GM12878 (cell line): ENCODE results near the gene JADE2. TPM values are rescaled to one million over a fixed set of nuclear protein-coding genes. Genes with fewer than 3 reads are reported as not detected.

ENCODE experiments used
- ATAC-seq: fragments of 200-7000 bp; cut with Tn5 transposase; 3 replicates; pipeline ENCODE4 v1.9.1; 2020; ENCODE audit warnings: mild to moderate bottlenecking, moderate library complexity
- BruUV-seq: library from RNA; stranded (reverse); fragments of 400-500 nt; replicated peaks from 2 replicates; lab custom pipeline; 2021; lab: Mats Ljungman, UMichigan
- CTCF ChIA-PET: fragments of 300-600 bp; sonication (Branson Sonifier 250); formaldehyde crosslinking; extraction: SDS; loops from one replicate; lab custom pipeline; 2021; ENCODE audit warnings: inconsistent platforms; lab: Yijun Ruan, JAX
- POLR2A ChIA-PET: fragments of 350-600 bp; formaldehyde crosslinking; extraction: SDS; loops from one replicate; lab custom pipeline; 2021; ENCODE audit warnings: inconsistent platforms; lab: Charles Lee
- RAD21 ChIA-PET: fragments of 300-600 bp; sonication (Branson Sonifier 250); formaldehyde crosslinking; loops from one replicate; lab custom pipeline; 2023; ENCODE audit warnings: antibody characterized with exemption; ENCODE audit not compliant: unreplicated experiment; lab: Charles Lee
- SMC1A ChIA-PET: fragments of 300-600 bp; sonication (Branson Sonifier 250); formaldehyde crosslinking; loops from one replicate; lab custom pipeline; 2023; ENCODE audit not compliant: unreplicated experiment, uncharacterized antibody; lab: Charles Lee
- DNase-seq: peaks from one replicate; pipeline ENCODE4 v3.0.0-alpha.2; 2011; ENCODE audit warnings: low read depth, low spot score
- FAIRE-seq: peaks from 3 replicates; lab custom pipeline; 2011; peaks lifted over from hg19 to GRCh38; lab: Jason Lieb, UNC
- H2AFZ ChIP-seq: 2 replicates; pipeline ENCODE4 v1.6.0; 2011; ENCODE audit warnings: low read depth, low read length, control low read depth; ENCODE audit not compliant: control insufficient read depth
- H3K27ac ChIP-seq: 2 replicates; pipeline ENCODE4 v1.5.1; 2011; ENCODE audit warnings: control low read depth; ENCODE audit not compliant: control insufficient read depth, insufficient read depth
- H3K27me3 ChIP-seq, 2 experiments: replicated peaks in 1 of 2; 2 replicates each; pipeline versions ENCODE4 v1.6.0 to v1.6.1; 2011; ENCODE audit warnings: low read length in 1 of 2; ENCODE audit not compliant: control insufficient read depth in 2 of 2, insufficient read depth in 2 of 2
- H3K36me3 ChIP-seq, 2 experiments: 2 replicates each; pipeline ENCODE4 v1.5.1; 2011; ENCODE audit warnings: low read length in 1 of 2; ENCODE audit not compliant: control insufficient read depth in 2 of 2, insufficient read depth in 2 of 2
- H3K4me1 ChIP-seq: 2 replicates; pipeline ENCODE4 v1.6.1; 2011; ENCODE audit warnings: mild to moderate bottlenecking, low read length, moderate library complexity, mixed read lengths; ENCODE audit not compliant: control insufficient read depth, insufficient read depth
- H3K4me2 ChIP-seq: 2 replicates; pipeline ENCODE4 v1.6.0; 2011; ENCODE audit warnings: control low read depth; ENCODE audit not compliant: control insufficient read depth, insufficient read depth
- H3K4me3 ChIP-seq: fragments of 200-600 bp; sonication (generic); 2 replicates; pipeline ENCODE4 v1.5.1; 2016
- H3K79me2 ChIP-seq: 2 replicates; pipeline ENCODE4 v1.6.0; 2011; ENCODE audit warnings: low read length; ENCODE audit not compliant: control insufficient read depth, insufficient read depth
- H3K9ac ChIP-seq: 2 replicates; pipeline ENCODE4 v1.8.0; 2011; ENCODE audit warnings: low read length, control low read depth, mixed read lengths; ENCODE audit not compliant: control insufficient read depth, insufficient read depth
- H3K9me3 ChIP-seq: replicated peaks from 3 replicates; pipeline ENCODE4 v1.5.1; 2011; ENCODE audit warnings: mild to moderate bottlenecking, low read length; ENCODE audit not compliant: control insufficient read depth, insufficient read depth
- H4K20me1 ChIP-seq: 2 replicates; pipeline ENCODE4 v1.6.0; 2011; ENCODE audit not compliant: control insufficient read depth, insufficient read depth
- BHLHE40 ChIP-seq, 2 experiments: fragments of 450-650 bp in 1 of 2; IDR thresholded peaks; 2 replicates each; pipeline ENCODE4 v1.6.1; 2011 to 2017; ENCODE audit warnings: low read depth in 2 of 2, borderline replicate concordance in 1 of 2, improper control_type of control experiment in 1 of 2, low read length in 1 of 2, mild to moderate bottlenecking in 1 of 2
- CBX5 ChIP-seq: sonication (generic); IDR thresholded peaks from 2 replicates; pipeline ENCODE4 v1.6.1; 2016; ENCODE audit warnings: low read depth, moderate library complexity, mild to moderate bottlenecking, inconsistent platforms
- ETV6 ChIP-seq, 2 experiments: fragments of 450-650 bp in 1 of 2; IDR thresholded peaks in 1 of 2; conservative IDR thresholded peaks in 1 of 2; 2 replicates each; pipeline ENCODE4 v1.6.1; 2014; ENCODE audit warnings: antibody characterized with exemption in 1 of 2, borderline replicate concordance in 1 of 2, low read depth in 1 of 2, mild to moderate bottlenecking in 1 of 2, moderate library complexity in 1 of 2
- GATAD2B ChIP-seq: fragments of 450-650 bp; conservative IDR thresholded peaks from 2 replicates; pipeline ENCODE4 v1.6.1; 2017; ENCODE audit warnings: low read depth, mild to moderate bottlenecking, moderate library complexity
- HDAC6 ChIP-seq: fragments of 200-600 bp; sonication (generic); IDR thresholded peaks from one replicate; pipeline ENCODE4 v1.8.0; 2017; ENCODE audit warnings: antibody characterized with exemption; ENCODE audit not compliant: unreplicated experiment
- HDGF ChIP-seq: fragments of 450-650 bp; IDR thresholded peaks from 2 replicates; pipeline ENCODE4 v1.6.1; 2016; ENCODE audit warnings: antibody characterized with exemption
- IKZF1 ChIP-seq: fragments of 450-650 bp; conservative IDR thresholded peaks from 2 replicates; pipeline ENCODE4 v1.6.1; 2017; ENCODE audit warnings: antibody characterized with exemption, mild to moderate bottlenecking
- MEF2B ChIP-seq: fragments of 450-650 bp; IDR thresholded peaks from 2 replicates; pipeline ENCODE4 v1.6.1; 2018; ENCODE audit warnings: mild to moderate bottlenecking, moderate library complexity; ENCODE audit not compliant: partially characterized antibody, poor library complexity, severe bottlenecking
- NBN ChIP-seq: fragments of 450-650 bp; IDR thresholded peaks from 2 replicates; pipeline ENCODE4 v1.6.1; 2016
- NR2C1 ChIP-seq: fragments of 450-650 bp; IDR thresholded peaks from 2 replicates; pipeline ENCODE4 v1.6.1; 2017; ENCODE audit warnings: antibody characterized with exemption, mild to moderate bottlenecking, moderate library complexity
- POLR2A ChIP-seq: IDR thresholded peaks from 2 replicates; pipeline ENCODE4 v1.6.1; 2011; ENCODE audit warnings: low read depth, mild to moderate bottlenecking, low read length
- RAD51 ChIP-seq: fragments of 450-650 bp; IDR thresholded peaks from 2 replicates; pipeline ENCODE4 v1.6.1; 2016; ENCODE audit warnings: moderate library complexity, mild to moderate bottlenecking, inconsistent platforms
- SIN3A ChIP-seq: IDR thresholded peaks from 2 replicates; pipeline ENCODE4 v1.6.1; 2012; ENCODE audit warnings: low read depth, low read length, improper control_type of control experiment
- SMAD1 ChIP-seq: fragments of 450-650 bp; IDR thresholded peaks from 2 replicates; pipeline ENCODE4 v1.6.1; 2018; ENCODE audit warnings: mild to moderate bottlenecking, low read depth; ENCODE audit not compliant: partially characterized antibody
- TAF1 ChIP-seq: IDR thresholded peaks from 2 replicates; pipeline ENCODE4 v1.6.1; 2011; ENCODE audit warnings: mild to moderate bottlenecking, low read depth, low read length, borderline replicate concordance
- TCF3 ChIP-seq: IDR thresholded peaks from 2 replicates; pipeline ENCODE4 v1.6.1; 2012; ENCODE audit warnings: low read depth, mild to moderate bottlenecking, low read length, borderline replicate concordance; ENCODE audit not compliant: insufficient read depth
- YBX1 ChIP-seq: fragments of 450-650 bp; IDR thresholded peaks from 2 replicates; pipeline ENCODE4 v1.6.1; 2016; ENCODE audit warnings: antibody characterized with exemption
- WGBS: methylation state at CpG from one replicate; pipeline ENCODE4 v1.1.6; 2016; ENCODE audit warnings: low lambda C conversion rate; ENCODE audit not compliant: insufficient replicate concordance, insufficient coverage; ENCODE audit errors: missing lambda C conversion rate; 5-methylcytosine and 5-hydroxymethylcytosine counted together
- in situ Hi-C: fragments of 300-500 bp; cut with MboI; formaldehyde crosslinking; loops from 9 replicates; pipeline ENCODE4 v1.14.3; 2018; ENCODE audit warnings: mixed read lengths
- intact Hi-C: fragments of 100-400 bp; cut with micrococcal nuclease; formaldehyde crosslinking; loops from one replicate; pipeline ENCODE4 v1.14.2; 2022; ENCODE audit not compliant: unreplicated experiment
- polyA plus RNA-seq, 11 experiments: library from polyadenylated mRNA; depleted of rRNA in 4 of 11; unstranded in 6 of 11; stranded (reverse) in 5 of 11; fragments of >200 nt; fragmentation: Nextera tagmentation in 4 of 11; fragmentation: Illumina TruSeq in 1 of 11; extraction: Ambion mirVana in 4 of 11; extraction: Trizol in 1 of 11; gene quantifications; 1 replicate in 1 of 11; 2 replicates in 10 of 11; pipeline versions ENCODE4 v1.2.1 to v1.2.3, GENCODE V29; 2011 to 2016; ENCODE audit warnings: inconsistent platforms in 2 of 11, missing spikeins in 2 of 11, low read depth in 1 of 11
- total RNA-seq, 4 experiments: library from RNA; depleted of rRNA in 3 of 4; stranded (reverse); fragments of >200 nt in 3 of 4; fragmentation: Illumina TruSeq in 1 of 4; extraction: Trizol in 1 of 4; gene quantifications; 2 replicates each; pipeline versions ENCODE4 v1.2.1 to v1.2.3, GENCODE V29; 2013 to 2021
- TF ChIP-seq, protein P1 (sequence below): fragments of 450-650 bp; IDR thresholded peaks from 2 replicates; pipeline ENCODE4 v1.6.1; 2016; ENCODE audit warnings: mild to moderate bottlenecking
- TF ChIP-seq, protein P2 (sequence below): fragments of 450-650 bp; conservative IDR thresholded peaks from 2 replicates; pipeline ENCODE4 v1.6.1; 2017; ENCODE audit warnings: mild to moderate bottlenecking, moderate library complexity
- TF ChIP-seq, protein P3 (sequence below): IDR thresholded peaks from 2 replicates; pipeline ENCODE4 v1.6.1; 2011; ENCODE audit warnings: borderline replicate concordance, low read depth, mild to moderate bottlenecking, moderate library complexity, mixed read lengths, low read length; ENCODE audit not compliant: insufficient read depth; ENCODE audit errors: extremely low read length

Gene JADE2
- total and polyA plus RNA-seq, 10 of the 15 experiments (the other 5 are each of a cell fraction or from before 2014, with no cell fraction given): 1.5 to 67.0 (median 22.4) TPM

DNA sequence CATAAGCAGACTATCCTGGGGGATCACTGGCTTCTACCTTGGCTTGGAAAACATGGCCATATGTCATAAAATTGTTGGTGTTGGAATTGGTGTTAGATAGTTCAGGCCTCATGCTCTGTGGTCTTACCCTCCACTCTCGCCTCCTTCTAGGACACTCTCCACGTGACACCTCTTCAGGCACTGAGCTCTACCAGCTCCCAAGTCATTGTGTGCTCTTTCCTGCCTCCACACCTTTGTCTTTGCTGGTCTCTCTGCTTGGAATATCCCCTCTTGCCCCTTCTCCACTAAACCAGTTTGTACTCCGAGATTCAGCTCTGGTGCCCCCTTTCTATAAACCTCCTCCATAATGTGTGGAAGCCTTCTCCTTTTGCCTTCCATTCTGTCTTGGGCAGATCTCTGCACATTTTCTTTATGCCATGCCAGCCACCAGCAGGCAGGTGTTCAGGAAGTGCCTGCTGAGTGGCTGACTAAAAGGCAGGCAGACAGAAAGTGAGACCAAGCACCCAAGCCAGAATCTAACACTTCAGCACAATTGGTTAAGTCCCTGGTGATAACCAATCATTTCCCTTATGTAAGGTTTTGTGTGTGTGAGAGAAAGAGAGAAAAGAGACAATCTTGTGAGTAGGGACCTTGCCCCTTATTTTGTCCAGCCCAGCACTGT lies 69.5 kb downstream of the JADE2 start:
- H3K9ac ChIP-seq: peak overlapping the region; percentile 11; the same call in 1 of the 2 replicates
- DNase-seq (peak; percentile 61), FAIRE-seq (peak; percentile 38), ATAC-seq (peak; percentile 89)
- H3K79me2 ChIP-seq: no peaks in the 10 kb centered on the region
- peak overlapping the region; percentile 57 for H3K27ac ChIP-seq
- SMC1A ChIA-PET: interaction anchor here (1.1 to 5.4 kb wide), 2 partner anchors 13 to 129 kb away, joined by 3 to 26 read pairs; no protein-coding TSS in a partner anchor
- WGBS: 57% methylated on average over 3 of the region's 3 CpGs
- peaks cover 28% of the 10 kb centered on the region for H3K4me1 ChIP-seq
- H3K4me3 ChIP-seq: no peak overlapping the region
- RAD21 ChIA-PET: interaction anchor here (1.2 to 2.7 kb wide), 2 partner anchors 11 to 14 kb away, joined by 3 to 10 read pairs; no protein-coding TSS in a partner anchor
- no peaks in the 10 kb centered on the region for H4K20me1 ChIP-seq
- in situ Hi-C loops: no loop called here
- no TSS peak for BruUV-seq
- no peaks in the 10 kb centered on the region for H3K27me3 ChIP-seq
- intact Hi-C loops: loop anchor here (5.0 kb wide), 1 partner anchor 52 kb away; the partner anchor contains the start of gene SEC24A
- POLR2A ChIA-PET: interaction anchor here (1.2 kb wide), 1 partner anchor 10 kb away, joined by 4 read pairs; no protein-coding TSS in a partner anchor
- H2AFZ ChIP-seq: peak overlapping the region; percentile 82
- CTCF ChIA-PET: interaction anchor here (1.0 to 2.0 kb wide), 5 partner anchors 8 to 215 kb away, joined by 3 to 8 read pairs (median 4); no protein-coding TSS in a partner anchor
- no peaks in the 10 kb centered on the region for H3K36me3 ChIP-seq
- H3K4me2 ChIP-seq: peak overlapping the region; percentile 45
- H3K9me3 ChIP-seq: no peaks in the 10 kb centered on the region; the same call in 2 of the 3 replicates
- peak; percentile 44; the same call in 1 of the 2 replicates for TF ChIP-seq TCF3
- TF ChIP-seq HDAC6: no peak
- no peak for TF ChIP-seq TAF1
- peak; percentile 55; the same call in 1 of the 2 replicates for TF ChIP-seq YBX1
- TF ChIP-seq GATAD2B: no peak
- TF ChIP-seq CBX5: no peak
- 0 out of 2 replicates have a peak, but pooled peaks have one; percentile 54 for TF ChIP-seq NBN
- no peak for TF ChIP-seq SMAD1
- TF ChIP-seq IKZF1: 0 out of 2 replicates have a peak, but pooled peaks have one; percentile 17
- no peak for TF ChIP-seq NR2C1
- TF ChIP-seq POLR2A: 0 out of 2 replicates have a peak, but pooled peaks have one; percentile 18
- TF ChIP-seq RAD51: peak; percentile 17; the same call in 1 of the 2 replicates
- peak; percentile 42; the same call in 1 of the 2 replicates for TF ChIP-seq HDGF
- TF ChIP-seq, protein P1, sequence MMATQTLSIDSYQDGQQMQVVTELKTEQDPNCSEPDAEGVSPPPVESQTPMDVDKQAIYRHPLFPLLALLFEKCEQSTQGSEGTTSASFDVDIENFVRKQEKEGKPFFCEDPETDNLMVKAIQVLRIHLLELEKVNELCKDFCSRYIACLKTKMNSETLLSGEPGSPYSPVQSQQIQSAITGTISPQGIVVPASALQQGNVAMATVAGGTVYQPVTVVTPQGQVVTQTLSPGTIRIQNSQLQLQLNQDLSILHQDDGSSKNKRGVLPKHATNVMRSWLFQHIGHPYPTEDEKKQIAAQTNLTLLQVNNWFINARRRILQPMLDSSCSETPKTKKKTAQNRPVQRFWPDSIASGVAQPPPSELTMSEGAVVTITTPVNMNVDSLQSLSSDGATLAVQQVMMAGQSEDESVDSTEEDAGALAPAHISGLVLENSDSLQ: peak; percentile 22; the same call in 1 of the 2 replicates
- TF ChIP-seq ETV6 (conservative IDR thresholded peaks at IDR 0.05 in 1 of 2, IDR thresholded peaks at IDR 0.05 in 1 of 2; ENCODE audit: borderline replicate concordance in 1 of 2, low read depth in 1 of 2): no peak
- TF ChIP-seq SIN3A: no peak
- TF ChIP-seq MEF2B: peak; percentile 18
- TF ChIP-seq BHLHE40 (IDR thresholded peaks at IDR 0.05; ENCODE audit: borderline replicate concordance in 1 of 2, low read depth in 2 of 2, low read length in 1 of 2): no peak; a peak in 1 of 4 replicates
- TF ChIP-seq, protein P2, sequence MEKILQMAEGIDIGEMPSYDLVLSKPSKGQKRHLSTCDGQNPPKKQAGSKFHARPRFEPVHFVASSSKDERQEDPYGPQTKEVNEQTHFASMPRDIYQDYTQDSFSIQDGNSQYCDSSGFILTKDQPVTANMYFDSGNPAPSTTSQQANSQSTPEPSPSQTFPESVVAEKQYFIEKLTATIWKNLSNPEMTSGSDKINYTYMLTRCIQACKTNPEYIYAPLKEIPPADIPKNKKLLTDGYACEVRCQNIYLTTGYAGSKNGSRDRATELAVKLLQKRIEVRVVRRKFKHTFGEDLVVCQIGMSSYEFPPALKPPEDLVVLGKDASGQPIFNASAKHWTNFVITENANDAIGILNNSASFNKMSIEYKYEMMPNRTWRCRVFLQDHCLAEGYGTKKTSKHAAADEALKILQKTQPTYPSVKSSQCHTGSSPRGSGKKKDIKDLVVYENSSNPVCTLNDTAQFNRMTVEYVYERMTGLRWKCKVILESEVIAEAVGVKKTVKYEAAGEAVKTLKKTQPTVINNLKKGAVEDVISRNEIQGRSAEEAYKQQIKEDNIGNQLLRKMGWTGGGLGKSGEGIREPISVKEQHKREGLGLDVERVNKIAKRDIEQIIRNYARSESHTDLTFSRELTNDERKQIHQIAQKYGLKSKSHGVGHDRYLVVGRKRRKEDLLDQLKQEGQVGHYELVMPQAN: no peak
- TF ChIP-seq, protein P3, sequence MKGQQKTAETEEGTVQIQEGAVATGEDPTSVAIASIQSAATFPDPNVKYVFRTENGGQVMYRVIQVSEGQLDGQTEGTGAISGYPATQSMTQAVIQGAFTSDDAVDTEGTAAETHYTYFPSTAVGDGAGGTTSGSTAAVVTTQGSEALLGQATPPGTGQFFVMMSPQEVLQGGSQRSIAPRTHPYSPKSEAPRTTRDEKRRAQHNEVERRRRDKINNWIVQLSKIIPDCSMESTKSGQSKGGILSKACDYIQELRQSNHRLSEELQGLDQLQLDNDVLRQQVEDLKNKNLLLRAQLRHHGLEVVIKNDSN: peak; percentile 32
